HepG2 (cell line): ENCODE measurements around the gene USP40. TPM values are rescaled to one million over a fixed set of nuclear protein-coding genes. Genes with fewer than 3 reads are reported as not detected.

Experiments used
- ATAC-seq: fragments of 200-7000 bp; cut with Tn5 transposase; 3 replicates; pipeline ENCODE4 v1.9.1; 2020; ENCODE audit warnings: mild to moderate bottlenecking, moderate library complexity
- BruUV-seq: library from RNA; stranded (reverse); fragments of 400-500 nt; replicated peaks from 2 replicates; lab custom pipeline; 2021; lab: Mats Ljungman, UMichigan
- CTCF ChIA-PET: fragments of 300-600 bp; formaldehyde crosslinking; extraction: SDS; loops from one replicate; lab custom pipeline; 2021; ENCODE audit warnings: low total read pairs, inconsistent platforms, low intra/inter-chr PET ratio; lab: Yijun Ruan, JAX
- POLR2A ChIA-PET: fragments of 350-600 bp; sonication (Branson Sonifier 250); formaldehyde crosslinking; loops from one replicate; lab custom pipeline; 2020; ENCODE audit warnings: antibody characterized with exemption, inconsistent platforms; lab: Yijun Ruan, JAX
- DNase-seq: peaks from one replicate; pipeline ENCODE4 v3.0.0-alpha.2; 2015; ENCODE audit warnings: low spot score
- FAIRE-seq: peaks from 3 replicates; lab custom pipeline; 2011; peaks lifted over from hg19 to GRCh38; lab: Jason Lieb, UNC
- H2AFZ ChIP-seq: one replicate; pipeline ENCODE4 v1.6.1; 2011; ENCODE audit warnings: low read length, inconsistent platforms
- H3K27ac ChIP-seq: fragments of 300-600 bp; 3 replicates; pipeline ENCODE4 v1.8.0; 2011; ENCODE audit warnings: mixed run types, mild to moderate bottlenecking, mixed read lengths, low read length, inconsistent platforms; ENCODE audit not compliant: insufficient read depth; ENCODE audit errors: extremely low read length
- H3K27me3 ChIP-seq, 2 experiments: fragments of 200-600 bp in 1 of 2; 2 replicates in 1 of 2; 3 replicates in 1 of 2; pipeline versions ENCODE4 v1.6.0 to v1.8.0; 2011; ENCODE audit warnings: low read length in 2 of 2, mild to moderate bottlenecking in 2 of 2, moderate library complexity in 2 of 2, inconsistent platforms in 1 of 2; ENCODE audit not compliant: insufficient read depth in 2 of 2, control insufficient read depth in 1 of 2
- H3K36me3 ChIP-seq, 2 experiments: fragments of 200-600 bp in 1 of 2; replicated peaks in 1 of 2; 2 replicates in 1 of 2; 3 replicates in 1 of 2; pipeline versions ENCODE4 v1.5.1 to v1.8.0; 2011; ENCODE audit warnings: low read length in 2 of 2, inconsistent platforms in 1 of 2; ENCODE audit not compliant: insufficient read depth in 2 of 2, control insufficient read depth in 1 of 2
- H3K4me1 ChIP-seq: 2 replicates; pipeline ENCODE4 v1.5.1; 2012; ENCODE audit warnings: low read length, inconsistent platforms; ENCODE audit not compliant: insufficient read depth
- H3K4me2 ChIP-seq: 2 replicates; pipeline ENCODE4 v1.6.0; 2011; ENCODE audit warnings: low read depth, low read length, inconsistent platforms
- H3K4me3 ChIP-seq, 3 experiments: fragments of 200-600 bp in 1 of 3; sonication (generic), shearing (Covaris generic) in 1 of 3; replicated peaks in 1 of 3; 2 replicates each; pipeline ENCODE4 v1.5.1; 2011 to 2016; ENCODE audit warnings: low read length in 3 of 3, inconsistent platforms in 2 of 3, low read depth in 2 of 3, mild to moderate bottlenecking in 2 of 3, control low read depth in 1 of 3, mixed read lengths in 1 of 3; ENCODE audit not compliant: insufficient read depth in 1 of 3
- H3K79me2 ChIP-seq: one replicate; pipeline ENCODE4 v1.6.1; 2011; ENCODE audit warnings: low read length, inconsistent platforms; ENCODE audit not compliant: insufficient read depth
- H3K9ac ChIP-seq: 2 replicates; pipeline ENCODE4 v1.6.0; 2011; ENCODE audit warnings: mild to moderate bottlenecking, low read depth, low read length, inconsistent platforms; ENCODE audit not compliant: insufficient read depth
- H3K9me3 ChIP-seq: 2 replicates; pipeline ENCODE4 v1.5.1; 2012; ENCODE audit warnings: mild to moderate bottlenecking, low read length
- H4K20me1 ChIP-seq: 2 replicates; pipeline ENCODE4 v1.6.0; 2011; ENCODE audit warnings: inconsistent platforms, mild to moderate bottlenecking, low read length, moderate library complexity; ENCODE audit not compliant: insufficient read depth
- DMAP1 ChIP-seq: IDR thresholded peaks from 2 replicates; pipeline ENCODE4 v1.6.1; 2016
- GABPA ChIP-seq, 2 experiments: IDR thresholded peaks; 2 replicates each; pipeline ENCODE4 v1.6.1; 2011 to 2016; ENCODE audit warnings: low read depth in 2 of 2, low read length in 1 of 2, missing biosample characterization in 1 of 2, missing genetic modification characterization in 1 of 2
- KAT7 ChIP-seq: IDR thresholded peaks from 2 replicates; pipeline ENCODE4 v1.6.1; 2018; ENCODE audit warnings: borderline replicate concordance, missing compliant biosample characterization
- PRPF4 ChIP-seq: fragments of 200-400 bp; formaldehyde crosslinking; IDR thresholded peaks from 2 replicates; pipeline ENCODE4 v1.6.1; 2016; ENCODE audit warnings: low read length, low read depth; ENCODE audit not compliant: poor library complexity, severe bottlenecking
- TFAP4 ChIP-seq: sonication (generic); IDR thresholded peaks from 2 replicates; pipeline ENCODE4 v1.6.1; 2016; ENCODE audit warnings: low read depth, borderline replicate concordance
- ZNF407 ChIP-seq: sonication (generic); formaldehyde crosslinking; IDR thresholded peaks from one replicate; pipeline ENCODE4 v1.5.1; 2020; ENCODE audit warnings: mild to moderate bottlenecking, missing genetic modification reagents; ENCODE audit errors: not compliant biosample characterization
- WGBS: methylation state at CpG from one replicate; pipeline ENCODE4 v1.1.6; 2017; ENCODE audit warnings: low lambda C conversion rate; 5-methylcytosine and 5-hydroxymethylcytosine counted together
- in situ Hi-C: cut with HindIII; loops from 2 replicates; pipeline ENCODE4 v1.10.0; 2017; ENCODE audit warnings: low pct_unique_long_range_greater_than_20kb; ENCODE audit not compliant: extremely low pct_ligation_motif_present
- intact Hi-C: fragments of 100-400 bp; cut with micrococcal nuclease; formaldehyde crosslinking; loops from one replicate; pipeline ENCODE4 v1.10.0; 2022; ENCODE audit not compliant: unreplicated experiment
- polyA plus RNA-seq, 8 experiments: library from polyadenylated mRNA; depleted of rRNA in 3 of 8; stranded (reverse) in 7 of 8; unstranded in 1 of 8; fragments of >200 nt; fragmentation: Illumina TruSeq in 4 of 8; extraction: Trizol in 4 of 8; gene quantifications; 2 replicates each; pipeline versions ENCODE4 v1.2.1 to v1.2.3, GENCODE V29; 2011 to 2016; ENCODE audit warnings: low read depth in 4 of 8, missing spikeins in 1 of 8, mixed read lengths in 1 of 8; ENCODE audit not compliant: insufficient read depth in 1 of 8
- total RNA-seq, 5 experiments: library from RNA; depleted of rRNA; stranded (reverse); fragments of >200 nt; fragmentation: Illumina TruSeq; extraction: Trizol; gene quantifications; 2 replicates each; pipeline ENCODE4 v1.2.3, GENCODE V29; 2016; ENCODE audit warnings: low read depth in 1 of 5

Gene USP40
- total and polyA plus RNA-seq, 2 of the 13 experiments (the other 11 are each of a cell fraction or from before 2014, with no cell fraction given): 41.0 to 46.3 TPM

- Histone ChIP-seq H2AFZ (no peak overlapping the region), H3K9ac (peak overlapping the region; percentile 96), H3K27ac (peak overlapping the region; percentile 89), H3K4me2 (peak overlapping the region; percentile 82), H3K36me3 (no peaks in the 10 kb centered on the region), H3K4me1 (peaks cover 16% of the 10 kb centered on the region), H3K9me3 (no peaks in the 10 kb centered on the region), H4K20me1 (no peaks in the 10 kb centered on the region), H3K27me3 (no peaks in the 10 kb centered on the region; a peak in 1 of 5 replicates), H3K79me2 (peaks cover 5% of the 10 kb centered on the region), H3K4me3 (peak overlapping the region; percentile 94 to 98 (median 97))
- 3% methylated on average over 6 of the region's 6 CpGs for WGBS
- no peak for ATAC-seq
- ChIA-PET CTCF (no interaction called here), POLR2A (no interaction called here)
- BruUV-seq: no TSS peak
- DNase-seq: no peak
- FAIRE-seq: no peak
- in situ Hi-C loops (no loop called here), intact Hi-C loops (no loop called here)
- TF ChIP-seq DMAP1 (CRISPR knock-in tag) (no peak), KAT7 (no peak), GABPA (IDR thresholded peaks at IDR 0.05; ENCODE audit: low read depth, low read length) (no peak), GABPA (CRISPR knock-in tag; IDR thresholded peaks at IDR 0.05; ENCODE audit: low read depth) (peak; percentile 59; the same call in 1 of the 2 replicates), PRPF4 (no peak), TFAP4 (0 out of 2 replicates have a peak, but pooled peaks have one; percentile 14), ZNF407 (CRISPR knock-in tag) (no peak)
These were observed 869 bp downstream of the USP40 start for GRCh38 chr2:233565685-233566140.
